GM19043 (cell line): ENCODE measurements around the gene C12orf60.

Source experiments
- ATAC-seq: cut with Tn5 transposase; IDR thresholded peaks from one replicate; pipeline ENCODE4 v1.9.1; 2021; ENCODE audit warnings: low read depth; ENCODE audit not compliant: unreplicated experiment

The C12orf60 gene

DNA sequence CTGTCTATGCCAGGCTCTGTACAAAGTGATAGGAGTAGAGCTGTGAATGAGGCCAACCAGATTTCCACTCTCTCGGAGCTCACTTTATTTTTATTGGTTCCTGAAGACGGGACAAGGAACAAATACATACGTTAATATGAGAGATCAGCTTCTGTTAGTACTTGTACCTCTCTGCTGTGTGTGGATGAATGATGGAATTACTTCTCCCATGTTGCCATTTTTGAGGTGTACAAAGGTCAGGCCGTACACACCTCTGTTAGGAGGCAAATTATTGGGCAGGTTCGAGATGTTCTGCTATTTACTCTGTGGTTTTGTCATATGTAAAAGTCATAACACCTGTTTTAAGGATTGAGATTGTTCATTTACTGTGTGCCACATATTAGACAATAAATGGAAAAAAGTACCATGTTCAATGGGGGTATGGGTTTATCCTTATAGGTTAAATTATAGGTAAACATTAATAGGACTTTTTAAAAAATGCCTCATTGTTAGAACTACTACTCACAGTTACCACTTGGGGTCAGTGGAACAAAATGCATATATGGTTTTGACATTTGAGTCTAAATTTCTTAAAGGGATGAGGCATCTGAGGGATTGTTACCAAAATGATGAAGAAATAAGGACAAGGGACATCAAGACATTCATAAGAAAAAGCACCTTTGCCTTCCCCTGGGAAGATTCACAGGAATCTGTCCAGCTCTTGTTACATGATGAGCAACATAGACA lies 27.1 kb upstream of the C12orf60 start:
- ATAC-seq = no peak

GRCh38 chr12:14777271-14777670 lies 26.2 kb upstream of the C12orf60 start:
- ATAC-seq = no peak

DNA sequence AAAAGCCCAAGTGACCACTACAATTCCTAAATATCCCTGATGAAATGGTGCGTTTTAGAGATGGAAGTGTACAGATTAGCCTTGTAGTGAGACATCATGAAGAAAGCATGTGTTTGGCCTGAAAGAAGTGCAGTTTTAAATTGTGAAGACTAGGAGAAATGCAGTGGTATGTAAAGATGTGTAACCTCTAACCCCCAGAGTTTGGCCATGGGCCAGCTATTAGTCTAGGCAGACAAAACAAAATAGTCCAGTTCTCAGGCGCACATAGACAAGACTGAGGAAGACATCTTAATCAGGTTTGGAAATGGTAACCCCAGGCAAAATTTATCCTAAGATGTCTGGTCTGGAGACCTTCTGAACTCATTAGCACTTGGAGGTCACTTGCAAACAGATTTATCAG lies 23.6 kb upstream of the C12orf60 start:
- no peak for ATAC-seq

GRCh38 chr12:14780859-14781258 lies 22.6 kb upstream of the C12orf60 start:
- no peak for ATAC-seq

DNA sequence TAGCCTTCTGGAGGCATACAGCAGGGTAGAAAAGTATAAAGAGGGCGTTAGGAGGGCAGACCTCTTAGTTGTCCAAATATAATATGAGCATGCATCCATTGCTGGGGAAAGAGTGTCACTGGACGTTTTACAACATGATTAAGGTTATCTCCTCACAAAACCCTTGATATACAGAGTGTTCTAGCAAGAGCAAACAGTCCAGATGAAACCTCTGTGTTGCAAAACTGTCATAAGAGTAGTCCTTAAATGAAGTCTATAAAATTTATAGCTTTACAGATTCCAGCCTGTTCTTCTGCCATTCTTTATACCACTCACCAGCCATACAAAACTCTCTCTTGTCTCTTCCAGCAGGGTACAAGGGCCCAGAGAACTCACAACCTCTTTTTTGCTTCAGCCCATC lies 21.9 kb upstream of the C12orf60 start:
- ATAC-seq = no peak

GRCh38 chr12:14782756-14783155 lies 20.7 kb upstream of the C12orf60 start:
- peak; percentile 47 for ATAC-seq

DNA sequence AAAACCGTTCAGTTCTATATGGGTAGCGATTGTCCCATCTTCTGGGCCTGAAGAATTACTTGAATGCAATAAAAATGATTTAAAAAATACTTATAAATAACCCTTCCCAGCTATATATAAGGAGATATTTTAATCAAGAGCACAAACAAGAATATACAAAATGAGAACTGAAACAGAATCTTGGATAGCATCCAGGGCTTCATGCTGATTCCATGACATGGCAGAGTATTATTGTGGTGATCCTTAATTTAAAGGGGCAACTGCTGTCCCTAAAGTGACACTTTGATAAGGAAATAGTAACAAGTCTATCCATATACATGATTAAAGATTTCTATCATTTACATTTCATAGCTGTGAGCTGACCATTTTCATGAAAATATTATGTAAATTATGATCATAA lies 19.0 kb upstream of the C12orf60 start:
- ATAC-seq = no peak

GRCh38 chr12:14785568-14785967 lies 17.9 kb upstream of the C12orf60 start:
- ATAC-seq = no peak

DNA sequence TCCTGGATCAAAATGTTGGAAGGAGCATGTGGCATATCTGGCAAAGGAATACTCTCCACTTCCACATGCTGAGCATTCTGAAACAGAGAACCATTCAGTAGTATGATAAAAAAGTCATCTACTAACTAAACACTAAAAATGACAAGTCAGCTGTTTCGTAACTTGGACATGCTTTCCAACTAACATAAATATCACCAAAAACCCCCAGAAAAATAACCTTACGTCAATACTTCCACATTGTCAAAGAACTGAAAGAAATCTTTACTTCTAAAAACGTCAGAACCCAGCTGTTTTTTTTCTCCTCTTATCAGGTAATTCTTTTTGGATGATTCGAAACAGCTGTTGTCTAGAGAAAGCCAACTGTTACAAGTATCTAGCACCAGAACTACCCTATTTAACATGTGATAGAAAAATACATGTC lies 8.4 kb upstream of the C12orf60 start:
- ATAC-seq = no peak

DNA sequence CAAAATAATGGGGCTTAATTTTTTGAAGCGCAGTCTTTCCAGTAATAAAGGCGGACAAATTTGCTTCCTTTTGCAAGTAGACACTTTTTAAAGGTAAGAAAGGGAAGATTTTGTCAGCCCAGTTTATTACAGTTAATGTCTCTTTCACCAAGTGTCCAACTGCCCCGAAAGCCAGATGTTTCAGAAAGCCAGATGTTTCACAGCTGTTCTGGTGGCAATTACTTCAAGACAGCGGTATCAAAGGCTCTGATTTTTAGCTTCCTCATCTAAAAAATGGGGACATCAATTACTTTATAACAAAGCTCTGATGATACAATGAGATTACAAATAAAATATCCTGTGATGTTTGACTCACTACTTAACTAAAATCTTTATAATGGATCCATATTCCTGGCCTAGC lies 1.2 kb upstream of the C12orf60 start:
- no peak for ATAC-seq

DNA sequence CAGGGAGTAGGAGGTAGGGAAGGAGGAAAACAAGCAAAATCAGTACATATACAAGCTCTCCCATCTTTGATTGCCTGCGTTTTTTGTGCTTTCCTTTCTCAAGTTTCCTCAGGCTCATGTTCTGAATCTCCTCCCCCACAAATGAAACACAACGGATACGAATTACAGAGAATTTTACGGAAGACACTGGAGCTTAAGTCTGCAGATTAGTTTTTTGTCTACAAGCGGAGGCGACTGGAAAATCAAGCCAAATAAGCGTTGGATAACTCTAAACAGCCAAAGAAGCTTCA lies 804 bp upstream of the C12orf60 start:
- no peak for ATAC-seq

DNA sequence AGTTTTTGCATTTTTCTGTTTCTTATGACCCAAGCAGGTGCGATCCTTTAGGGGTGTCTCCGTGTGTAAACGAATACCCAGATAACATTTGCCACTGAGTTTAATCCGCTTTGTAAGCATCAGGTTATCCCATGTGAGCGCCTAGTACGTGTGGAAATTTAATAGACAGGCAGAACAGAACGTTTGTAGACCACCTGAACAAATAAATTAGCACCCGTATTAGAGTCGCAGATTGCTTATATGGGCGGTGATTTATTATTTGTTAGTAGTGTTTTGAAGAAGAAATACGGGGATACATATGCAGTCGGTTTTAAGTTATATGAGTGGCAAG lies 325 bp downstream of the C12orf60 start:
- ATAC-seq = peak; percentile 6

- ATAC-seq = no peak
Observed at GRCh38 chr12:14810167-14810952, 6.9 kb downstream of the C12orf60 start.

DNA sequence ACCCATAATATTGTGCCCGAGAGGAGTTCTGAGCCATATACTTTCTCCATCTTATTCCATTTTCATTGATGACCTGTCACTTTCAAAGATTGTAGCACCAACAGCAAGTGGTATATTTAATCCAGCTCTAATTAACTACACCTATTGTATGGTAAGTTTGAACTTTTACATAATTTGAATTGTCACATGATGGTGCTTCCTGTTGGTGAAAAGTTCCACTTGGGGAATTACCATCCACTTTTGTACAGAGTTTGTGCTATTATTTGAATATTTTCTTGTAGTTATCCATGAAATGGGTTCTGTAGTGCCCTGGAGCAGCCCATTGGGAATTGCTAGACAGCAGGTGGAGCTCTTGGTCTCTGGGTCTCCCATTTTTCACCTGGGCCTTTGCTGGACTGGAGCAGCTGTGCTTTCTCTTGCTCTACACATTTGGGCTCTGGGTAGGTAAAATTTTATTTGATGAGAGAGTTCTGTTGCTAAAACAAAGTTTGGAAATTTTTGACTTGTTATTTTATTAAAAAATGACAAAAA lies 7.5 kb downstream of the C12orf60 start:
- ATAC-seq = no peak

GRCh38 chr12:14811486-14811885 lies 8.0 kb downstream of the C12orf60 start:
- ATAC-seq = no peak

- no peak for ATAC-seq
Observed at GRCh38 chr12:14814014-14814413, 10.5 kb downstream of the C12orf60 start, which contains the start of gene SMCO3. SMCO3 (minus strand) TSS chr12:14814182; CDS start chr12:14806680, 7,502 bp downstream.

- ATAC-seq = no peak
Observed at GRCh38 chr12:14824012-14824634, 20.7 kb downstream of the C12orf60 start.

- ATAC-seq = no peak
Observed at GRCh38 chr12:14825256-14825655, 21.8 kb downstream of the C12orf60 start.

DNA sequence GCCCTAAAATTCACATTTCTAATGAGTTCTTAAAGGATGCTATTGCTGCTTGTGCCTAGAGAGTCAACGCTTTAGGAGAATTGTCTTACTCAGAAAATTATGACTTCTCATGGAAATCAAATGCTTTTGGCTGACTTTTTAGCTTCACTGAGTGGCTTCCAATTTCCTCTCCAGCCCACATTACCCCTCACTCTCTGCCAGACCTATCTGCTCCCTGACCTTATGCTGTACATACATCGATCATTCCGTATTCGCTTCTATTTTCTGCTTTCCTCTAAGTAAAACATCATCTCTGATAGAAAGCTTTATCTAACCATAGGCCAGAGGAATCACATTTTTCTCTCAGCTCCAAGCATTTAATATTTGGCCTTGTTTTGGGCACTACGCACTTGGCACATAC lies 23.0 kb downstream of the C12orf60 start:
- no peak for ATAC-seq

GRCh38 chr12:14827043-14827442 lies 23.6 kb downstream of the C12orf60 start:
- no peak for ATAC-seq

GRCh38 chr12:14828892-14829291 lies 25.4 kb downstream of the C12orf60 start:
- no peak for ATAC-seq

DNA sequence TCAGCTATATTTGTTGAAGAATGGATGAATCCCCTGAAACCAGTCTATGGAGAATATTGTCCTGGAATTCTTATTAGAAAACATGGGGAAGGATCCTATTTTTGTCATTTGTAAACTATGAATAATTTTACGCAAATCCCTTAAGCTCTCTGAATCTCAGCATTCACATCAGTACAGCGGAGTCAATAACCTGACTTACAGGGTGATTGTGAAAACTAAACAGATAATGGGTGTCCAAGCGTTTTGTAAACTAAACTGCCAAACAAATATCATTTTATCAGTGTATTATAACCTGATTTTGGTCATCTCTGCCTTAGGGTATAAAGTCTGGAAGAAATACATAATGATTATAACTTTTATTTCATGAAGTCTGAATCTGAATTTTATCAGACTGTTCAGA lies 29.9 kb downstream of the C12orf60 start:
- ATAC-seq = no peak
